Common myeloid progenitor, CD34-positive (primary cell): Measurements from ENCODE around the gene SYVN1.
"Not testable (repeated sequence)": the region's sequence is repeated elsewhere in the genome, so short reads cannot be mapped to it uniquely, and the experiment has no call there.

Experiments used
- CTCF ChIA-PET: fragments of 350-600 bp; sonication (Branson Sonifier 250); formaldehyde crosslinking; loops from one replicate; lab custom pipeline; 2021; ENCODE audit warnings: antibody characterized with exemption; lab: Charles Lee
- POLR2A ChIA-PET: fragments of 350-600 bp; sonication (Branson Sonifier 250); formaldehyde crosslinking; loops from one replicate; lab custom pipeline; 2021; ENCODE audit warnings: antibody characterized with exemption; lab: Charles Lee
- DNase-seq, 3 donors: peaks; one replicate each; pipeline versions ENCODE4 v3.0.0 to v3.0.0-alpha.2; 2013
- H3K27ac ChIP-seq, 2 experiments: 1 replicate in 1 of 2; 2 replicates in 1 of 2; pipeline ENCODE4 v1.7.0; 2013; ENCODE audit warnings: inconsistent platforms in 2 of 2, low read length in 2 of 2, mild to moderate bottlenecking in 2 of 2, low read depth in 1 of 2, moderate library complexity in 1 of 2; ENCODE audit not compliant: severe bottlenecking in 2 of 2, insufficient read depth in 1 of 2, poor library complexity in 1 of 2
- H3K27me3 ChIP-seq, 5 experiments: replicated peaks in 2 of 5; 1 replicate in 3 of 5; 2 replicates in 2 of 5; pipeline versions ENCODE4 v1.6.1 to v1.7.0; 2013; ENCODE audit warnings: low read length in 4 of 5, mild to moderate bottlenecking in 2 of 5, moderate library complexity in 2 of 5, inconsistent platforms in 1 of 5; ENCODE audit not compliant: insufficient read depth in 5 of 5, control insufficient read depth in 4 of 5
- H3K36me3 ChIP-seq, 4 experiments: 1 replicate in 2 of 4; 2 replicates in 2 of 4; pipeline versions ENCODE4 v1.6.1 to v1.7.0; 2013; ENCODE audit warnings: low read length in 3 of 4, control low read depth in 1 of 4, mild to moderate bottlenecking in 1 of 4; ENCODE audit not compliant: control insufficient read depth in 4 of 4, insufficient read depth in 4 of 4
- H3K4me1 ChIP-seq, 4 experiments: 1 replicate in 3 of 4; 2 replicates in 1 of 4; pipeline versions ENCODE4 v1.6.1 to v1.7.1; 2013; ENCODE audit warnings: low read length in 3 of 4, mild to moderate bottlenecking in 3 of 4, control low read depth in 1 of 4, inconsistent platforms in 1 of 4, moderate library complexity in 1 of 4; ENCODE audit not compliant: control insufficient read depth in 4 of 4, insufficient read depth in 4 of 4; ENCODE audit errors: control extremely low read depth in 1 of 4
- H3K4me3 ChIP-seq, 7 experiments: 1 replicate in 4 of 7; 2 replicates in 3 of 7; pipeline versions ENCODE4 v1.5.1 to v1.7.0; 2013; ENCODE audit warnings: mild to moderate bottlenecking in 7 of 7, low read length in 6 of 7, moderate library complexity in 6 of 7, inconsistent platforms in 2 of 7, low read depth in 2 of 7, control low read depth in 1 of 7; ENCODE audit not compliant: insufficient read depth in 4 of 7, control insufficient read depth in 1 of 7; ENCODE audit errors: extremely low read depth in 1 of 7
- H3K9me3 ChIP-seq, 5 experiments: 1 replicate in 4 of 5; 2 replicates in 1 of 5; pipeline versions ENCODE4 v1.6.1 to v1.7.1; 2013; ENCODE audit warnings: low read length in 4 of 5, mild to moderate bottlenecking in 2 of 5, inconsistent platforms in 1 of 5, low read depth in 1 of 5, moderate library complexity in 1 of 5; ENCODE audit not compliant: control insufficient read depth in 4 of 5, insufficient read depth in 2 of 5; ENCODE audit errors: control extremely low read depth in 1 of 5
- WGBS: methylation state at CpG from one replicate; pipeline ENCODE4 v1.1.5; 2013; ENCODE audit not compliant: insufficient coverage; 5-methylcytosine and 5-hydroxymethylcytosine counted together

The SYVN1 gene

DNA sequence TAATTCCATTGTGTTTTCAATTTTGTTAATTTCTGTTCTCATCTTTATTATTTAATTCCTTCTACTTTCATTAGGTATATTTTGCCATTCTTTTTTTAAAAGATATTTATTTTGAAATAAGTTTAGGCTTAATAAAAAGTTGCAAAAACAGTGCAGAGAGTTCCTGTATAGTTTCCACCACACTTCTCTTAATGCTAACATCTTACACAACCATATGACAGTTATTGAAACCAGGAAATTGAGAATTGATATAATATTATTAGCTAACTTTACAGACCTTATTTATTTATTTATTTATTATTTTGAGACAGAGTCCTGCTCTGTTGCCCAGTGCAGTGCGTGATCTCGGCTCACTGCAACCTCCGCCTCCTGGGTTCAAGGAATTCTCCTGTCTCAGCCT lies 21.9 kb upstream of the SYVN1 start:
- CTCF ChIA-PET: interaction anchor here (0.8 to 1.0 kb wide), 2 partner anchors 21 to 44 kb away, joined by 3 read pairs; no protein-coding TSS in a partner anchor
- no peak for DNase-seq
- no peak overlapping the region for H3K4me3 ChIP-seq
- H3K36me3 ChIP-seq: no peaks in the 10 kb centered on the region
- peaks cover 4 to 23% (median 16%) of the 10 kb centered on the region in 4 experiments for H3K4me1 ChIP-seq
- no peak overlapping the region for H3K27ac ChIP-seq
- H3K9me3 ChIP-seq: no peaks in the 10 kb centered on the region
- no peaks in the 10 kb centered on the region for H3K27me3 ChIP-seq
- 94% methylated on average over 3 of the region's 3 CpGs for WGBS
- POLR2A ChIA-PET: no interaction called here

DNA sequence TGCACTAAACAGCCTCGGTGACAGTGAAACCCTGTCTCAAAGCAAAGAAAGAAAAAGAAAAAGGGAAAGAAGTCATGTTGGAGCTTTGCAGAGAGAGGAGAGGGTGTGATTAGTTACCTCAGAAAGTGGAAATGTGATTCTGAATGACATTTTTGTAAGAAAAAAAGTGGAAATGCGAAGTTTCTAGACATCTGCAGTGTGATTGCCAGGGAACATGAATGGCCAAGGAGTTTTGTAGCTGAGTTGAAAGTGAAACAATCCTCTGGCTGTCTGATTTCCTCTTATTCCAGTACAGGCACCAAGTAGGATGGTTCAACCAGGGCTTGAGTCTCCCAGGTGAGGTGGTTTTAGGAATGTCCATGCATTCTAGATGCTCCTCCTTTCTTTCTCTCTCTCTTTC lies 17.8 kb upstream of the SYVN1 start:
- no peaks in the 10 kb centered on the region for H3K27me3 ChIP-seq
- POLR2A ChIA-PET: interaction anchor here (1.0 to 1.8 kb wide), 4 partner anchors 17 to 28 kb away, joined by 3 to 7 read pairs (median 5); partner anchors contain the start of genes SPDYC and SYVN1
- 70% methylated on average over 2 of the region's 2 CpGs for WGBS
- H3K9me3 ChIP-seq: peaks cover 0 to 3% (median 2%) of the 10 kb centered on the region in 5 experiments
- CTCF ChIA-PET: interaction anchor here (1.3 to 1.8 kb wide), 6 partner anchors 11 to 38 kb away, joined by 3 to 6 read pairs (median 5); partner anchors contain the start of gene SPDYC
- H3K4me1 ChIP-seq: peaks cover 13 to 46% (median 44%) of the 10 kb centered on the region in 4 experiments
- H3K4me3 ChIP-seq: peak overlapping the region in 1 of 7 experiments; percentile 8
- peak overlapping the region in 1 of 2 experiments; percentile 90 for H3K27ac ChIP-seq
- DNase-seq: peak in 2 of 3 donors; percentile 66 to 67
- no peaks in the 10 kb centered on the region for H3K36me3 ChIP-seq

DNA sequence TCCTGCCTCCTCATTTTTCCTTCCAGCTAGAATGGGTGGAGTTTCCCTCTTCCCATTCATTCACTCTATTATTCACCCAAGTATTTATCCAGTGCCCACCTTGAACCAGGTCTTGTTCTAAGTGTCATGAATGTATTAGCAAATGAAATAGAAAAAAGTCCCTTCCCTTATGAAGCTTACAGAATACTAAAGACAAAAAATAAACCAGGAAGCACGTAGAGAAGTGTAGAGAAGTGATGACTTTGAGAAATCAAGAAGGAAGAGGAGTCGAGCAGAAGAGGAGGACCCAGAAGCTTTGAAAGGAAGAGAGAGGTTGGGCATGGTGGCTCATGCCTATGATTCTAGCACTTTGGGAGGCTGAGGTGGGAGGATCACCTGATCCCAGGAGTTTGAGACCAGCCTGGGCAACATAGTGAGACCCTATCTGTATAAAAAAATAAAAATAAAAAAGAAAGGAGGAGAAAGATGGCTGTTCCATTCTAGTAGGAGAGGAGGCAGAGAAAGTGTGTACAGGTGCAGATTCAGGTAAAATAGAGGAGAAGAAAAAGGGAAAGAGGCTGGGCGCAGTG lies 17.1 kb upstream of the SYVN1 start:
- peak overlapping the region in 2 of 7 experiments; percentile 45 to 59 for H3K4me3 ChIP-seq
- peaks cover 0 to 4% (median 2%) of the 10 kb centered on the region in 5 experiments for H3K9me3 ChIP-seq
- WGBS: 34% methylated on average over 3 of the region's 3 CpGs
- DNase-seq: peak in 2 of 3 donors; percentile 46 to 57
- ChIA-PET CTCF (interaction anchor here (0.6 to 1.8 kb wide), 9 partner anchors 12 to 40 kb away, joined by 3 to 6 read pairs (median 5); partner anchors contain the start of gene SPDYC), POLR2A (interaction anchor here (0.7 to 1.8 kb wide), 5 partner anchors 12 to 29 kb away, joined by 3 to 7 read pairs (median 4); partner anchors contain the start of genes SPDYC and SYVN1)
- H3K36me3 ChIP-seq: no peaks in the 10 kb centered on the region
- no peaks in the 10 kb centered on the region for H3K27me3 ChIP-seq
- H3K27ac ChIP-seq: peak overlapping the region; percentile 80 to 90
- peaks cover 13 to 46% (median 44%) of the 10 kb centered on the region in 4 experiments for H3K4me1 ChIP-seq

DNA sequence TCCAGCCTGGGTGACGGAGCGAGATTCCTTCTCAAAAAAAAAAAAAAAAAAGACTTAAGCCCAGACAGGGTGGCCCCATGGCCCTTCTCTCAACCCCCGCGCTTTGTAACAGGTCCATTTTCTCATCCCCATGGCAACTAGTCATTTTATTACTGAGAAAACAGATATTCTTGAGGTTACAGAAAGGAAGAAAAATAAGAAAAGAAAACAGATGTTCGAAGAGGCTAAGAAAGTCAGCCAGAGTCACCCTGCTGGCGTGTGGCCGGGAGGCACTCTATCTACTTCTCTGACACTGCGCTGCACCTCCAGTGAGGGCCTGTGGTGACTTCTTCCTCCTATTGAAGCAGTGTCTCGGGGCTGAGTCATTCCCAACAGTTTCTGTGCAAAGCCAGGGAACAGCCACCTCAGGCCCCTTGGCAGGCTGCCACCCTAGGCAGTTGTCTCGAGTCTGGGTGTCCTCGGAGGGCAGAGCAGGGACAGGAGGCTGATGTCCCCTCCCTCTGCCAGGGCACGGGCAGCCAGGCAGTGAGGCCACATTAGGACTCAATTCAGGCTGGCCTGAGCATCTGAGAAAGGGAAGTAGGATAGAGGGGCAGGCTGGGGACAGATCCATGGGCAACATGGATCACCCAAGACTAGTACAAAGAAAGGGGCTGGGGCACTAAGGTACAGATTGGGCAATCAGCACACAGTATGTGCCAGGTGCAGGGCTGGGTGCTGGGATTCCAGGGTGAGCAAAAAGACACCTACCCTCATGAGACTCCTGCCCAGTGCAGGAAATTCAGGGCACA lies 16.4 kb upstream of the SYVN1 start:
- peak overlapping the region; percentile 80 to 90 for H3K27ac ChIP-seq
- H3K27me3 ChIP-seq: no peaks in the 10 kb centered on the region
- H3K36me3 ChIP-seq: no peaks in the 10 kb centered on the region
- ChIA-PET POLR2A (interaction anchor here (1.1 to 3.9 kb wide), 3 partner anchors 15 to 22 kb away, joined by 6 to 26 read pairs (median 7); partner anchors contain the start of gene SYVN1), CTCF (interaction anchor here (0.6 to 5.4 kb wide), 8 partner anchors 15 to 40 kb away, joined by 3 to 55 read pairs (median 4); partner anchors contain the start of genes SPDYC and SYVN1)
- DNase-seq: peak; percentile 97 to 99 (median 99)
- 7% methylated on average over 7 of the region's 12 CpGs for WGBS
- peaks cover 13 to 46% (median 44%) of the 10 kb centered on the region in 4 experiments for H3K4me1 ChIP-seq
- peak overlapping the region in 5 of 7 experiments; percentile 5 to 59 (median 45) for H3K4me3 ChIP-seq
- peaks cover 0 to 4% (median 2%) of the 10 kb centered on the region in 5 experiments for H3K9me3 ChIP-seq

DNA sequence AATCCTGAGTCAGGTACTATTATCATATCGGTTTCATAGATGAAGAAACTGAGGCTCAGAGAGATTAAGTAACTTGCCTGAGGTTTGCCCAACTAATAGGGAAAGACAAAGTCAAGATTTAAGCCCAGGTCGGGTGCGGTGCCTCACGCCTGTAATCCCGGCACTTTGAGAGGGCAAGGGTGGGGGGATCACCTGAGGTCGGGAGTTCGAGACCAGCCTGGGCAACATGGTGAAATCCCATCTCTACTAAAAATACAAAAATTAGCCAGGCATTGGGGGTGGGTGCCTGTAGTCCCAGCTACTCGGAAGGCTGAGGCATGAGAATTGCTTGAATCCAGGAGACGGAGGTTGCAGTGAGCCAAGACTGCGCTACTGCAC lies 15.8 kb upstream of the SYVN1 start:
- CTCF ChIA-PET: interaction anchor here (1.0 to 5.4 kb wide), 3 partner anchors 13 to 35 kb away, joined by 3 to 55 read pairs (median 4); partner anchors contain the start of gene SYVN1
- H3K27me3 ChIP-seq, H3K36me3 ChIP-seq, H3K9me3 ChIP-seq, DNase-seq: not testable (repeated sequence)
- Histone ChIP-seq H3K4me3 (peak overlapping the region in 3 of 7 experiments; percentile 1 to 17 (median 8)), H3K4me1 (peaks cover 13 to 46% (median 44%) of the 10 kb centered on the region in 4 experiments), H3K27ac (peak overlapping the region; percentile 80 to 90)
- POLR2A ChIA-PET: interaction anchor here (1.1 to 3.9 kb wide), 2 partner anchors 15 to 21 kb away, joined by 6 to 26 read pairs; partner anchors contain the start of gene SYVN1
- 90% methylated on average over 6 of the region's 10 CpGs for WGBS

DNA sequence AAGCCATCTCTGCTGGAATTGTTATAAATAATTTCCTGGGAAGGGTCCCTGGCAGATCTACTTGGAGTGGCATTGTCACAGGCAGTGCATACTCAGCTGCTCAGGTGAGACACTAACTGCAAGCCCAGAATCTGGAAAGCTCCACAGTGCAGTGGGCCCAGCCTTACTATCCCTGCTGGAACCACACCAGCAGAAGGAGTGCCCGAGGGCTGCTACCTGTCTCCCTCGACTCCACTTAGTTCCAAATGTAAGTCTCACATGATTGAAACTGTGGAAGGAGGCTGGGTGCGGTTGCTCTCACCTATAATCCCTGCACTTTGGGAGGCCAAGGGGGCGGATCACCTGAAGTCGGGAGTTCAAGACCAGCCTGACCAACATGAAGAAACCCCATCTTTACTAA lies 14.3 kb upstream of the SYVN1 start:
- peaks cover 0 to 4% (median 2%) of the 10 kb centered on the region in 5 experiments for H3K9me3 ChIP-seq
- H3K36me3 ChIP-seq: no peaks in the 10 kb centered on the region
- ChIA-PET POLR2A (interaction anchor here (0.7 to 3.9 kb wide), 3 partner anchors 13 to 32 kb away, joined by 3 to 26 read pairs (median 4); partner anchors contain the start of gene SYVN1), CTCF (interaction anchor here (0.7 to 5.4 kb wide), 7 partner anchors 13 to 262 kb away, joined by 3 to 55 read pairs (median 3); partner anchors contain the start of genes CAPN1 and SYVN1)
- WGBS: 100% methylated on average over 2 of the region's 5 CpGs
- no peaks in the 10 kb centered on the region for H3K27me3 ChIP-seq
- H3K4me1 ChIP-seq: peaks cover 13 to 46% (median 44%) of the 10 kb centered on the region in 4 experiments
- DNase-seq: no peak
- no peak overlapping the region for H3K4me3 ChIP-seq
- H3K27ac ChIP-seq: no peak overlapping the region
